ENCODE measurements around the gene ADAMTS12.

- no peak for TF ChIP-seq ZFP3 (CRISPR knock-in tag; IDR thresholded peaks at IDR 0.05)
- TF ChIP-seq CSDC2 (CRISPR knock-in tag; IDR thresholded peaks at IDR 0.05): no peak
These were observed 49.3 kb downstream of the ADAMTS12 start for GRCh38 chr5:33842456-33842855.

All from SK-N-SH treated with all-trans-retinoic acid at 6 μM for 48 hours (cell line).